ENCODE results near the gene ACVR1C. TPM values are rescaled to one million over a fixed set of nuclear protein-coding genes. Genes with fewer than 3 reads are reported as not detected.

The ACVR1C gene
- total RNA-seq, 4 donors from 2014 or later: 0.13 to 0.93 (median 0.49) TPM

DNA sequence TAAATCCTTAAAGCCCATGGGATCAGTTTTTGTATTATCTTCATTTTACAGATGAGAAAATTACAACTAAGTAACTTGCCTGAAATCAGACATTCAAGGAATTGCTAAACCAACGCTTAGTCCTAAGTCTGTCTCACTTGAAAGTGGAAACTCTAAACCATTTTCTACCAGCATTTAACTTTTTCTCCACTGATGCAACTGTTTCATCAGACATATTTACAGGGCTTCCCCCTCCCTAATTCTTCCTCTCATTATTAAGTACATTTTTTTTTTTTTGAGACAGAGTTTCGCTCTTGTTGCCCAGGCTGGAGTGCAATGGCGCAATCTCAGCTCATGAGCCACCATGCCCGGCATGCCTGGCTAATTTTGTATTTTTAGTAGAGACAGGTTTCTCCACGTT is 88.6 kb downstream of the ACVR1C start:
- H3K27ac ChIP-seq: no peak overlapping the region
- WGBS, 2 donors: 82% methylated on average over 5 of the region's 5 CpGs
- DNase-seq: no peak
- H3K36me3 ChIP-seq: no peaks in the 10 kb centered on the region
- H3K4me3 ChIP-seq (replicated peaks in 1 of 3): no peak overlapping the region
- H3K27me3 ChIP-seq: no peaks in the 10 kb centered on the region
- no peaks in the 10 kb centered on the region for H3K9me3 ChIP-seq
- intact Hi-C loops (cut with DNase I): no loop called here
- no peaks in the 10 kb centered on the region for H3K4me1 ChIP-seq
- TF ChIP-seq CTCF (IDR thresholded peaks at IDR 0.05) (no peak), POLR2A (IDR thresholded peaks at IDR 0.05) (no peak)

- Histone ChIP-seq H3K36me3 (no peaks in the 10 kb centered on the region), H3K27me3 (no peaks in the 10 kb centered on the region), H3K4me1 (no peaks in the 10 kb centered on the region), H3K9me3 (no peaks in the 10 kb centered on the region), H3K27ac (no peak overlapping the region), H3K4me3 (replicated peaks in 1 of 3) (no peak overlapping the region)
- 83 to 100% methylated on average over 1 of the region's 1 CpG for WGBS, 2 donors
- intact Hi-C loops (cut with DNase I): no loop called here
- no peak for TF ChIP-seq POLR2A (IDR thresholded peaks at IDR 0.05)
- no peak for TF ChIP-seq CTCF (IDR thresholded peaks at IDR 0.05)
- no peak for DNase-seq
These were observed 90.6 kb downstream of the ACVR1C start for GRCh38 chr2:157538064-157538463.

GRCh38 chr2:157536815-157537214 is 91.8 kb downstream of the ACVR1C start:
- no peak for DNase-seq
- 88 to 94% methylated on average over 1 of the region's 1 CpG for WGBS, 2 donors
- Histone ChIP-seq H3K4me1 (no peaks in the 10 kb centered on the region), H3K9me3 (no peaks in the 10 kb centered on the region), H3K36me3 (no peaks in the 10 kb centered on the region), H3K27me3 (no peaks in the 10 kb centered on the region), H3K4me3 (replicated peaks in 1 of 3) (no peak overlapping the region), H3K27ac (no peak overlapping the region)
- intact Hi-C loops (cut with DNase I): no loop called here
- TF ChIP-seq POLR2A (IDR thresholded peaks at IDR 0.05): no peak

- Histone ChIP-seq H3K4me1 (no peaks in the 10 kb centered on the region), H3K36me3 (no peaks in the 10 kb centered on the region), H3K9me3 (no peaks in the 10 kb centered on the region), H3K27me3 (no peaks in the 10 kb centered on the region), H3K4me3 (replicated peaks in 1 of 3) (no peak overlapping the region), H3K27ac (no peak overlapping the region)
- intact Hi-C loops (cut with DNase I): no loop called here
- no peak for DNase-seq
- 97% methylated on average over 4 of the region's 4 CpGs for WGBS, 2 donors
- TF ChIP-seq POLR2A (IDR thresholded peaks at IDR 0.05) (no peak), CTCF (IDR thresholded peaks at IDR 0.05) (no peak)
These were observed 99.5 kb downstream of the ACVR1C start for GRCh38 chr2:157528963-157529751.

GRCh38 chr2:157526070-157526469 is 102.6 kb downstream of the ACVR1C start:
- 85 to 94% methylated on average over 2 of the region's 2 CpGs for WGBS, 2 donors
- intact Hi-C loops (cut with DNase I): no loop called here
- H3K36me3 ChIP-seq: no peaks in the 10 kb centered on the region
- no peak overlapping the region for H3K4me3 ChIP-seq (replicated peaks in 1 of 3)
- no peak overlapping the region for H3K27ac ChIP-seq
- no peak for TF ChIP-seq POLR2A (IDR thresholded peaks at IDR 0.05)
- TF ChIP-seq CTCF (IDR thresholded peaks at IDR 0.05): no peak
- no peaks in the 10 kb centered on the region for H3K9me3 ChIP-seq
- H3K27me3 ChIP-seq: no peaks in the 10 kb centered on the region
- H3K4me1 ChIP-seq: no peaks in the 10 kb centered on the region
- DNase-seq: no peak

All from thyroid gland (tissue), 4 donors.